ENCODE results near the gene MAPKAPK3.

MAPKAPK3 gene

GRCh38 chr3:50570508-50571279 is 46.3 kb upstream of the MAPKAPK3 start:
- no peak overlapping the region for H3K27ac ChIP-seq
- peaks cover 35% of the 10 kb centered on the region for H3K4me1 ChIP-seq (ENCODE audit: low read depth, poor library complexity, severe bottlenecking)
- H2AFZ ChIP-seq (ENCODE audit: low read depth), result no peak overlapping the region
- H3K9ac ChIP-seq, result no peak overlapping the region
- peak overlapping the region; percentile 60; the same call in 1 of the 2 replicates for H3K4me2 ChIP-seq
- no peaks in the 10 kb centered on the region for H3K79me2 ChIP-seq (ENCODE audit: insufficient read depth, low read depth)
- H3K27me3 ChIP-seq (ENCODE audit: insufficient read depth, low read depth), result no peaks in the 10 kb centered on the region
- H3K4me3 ChIP-seq (IDR thresholded peaks at IDR 0.05; ENCODE audit: insufficient read depth, low read depth, low read length), result no peak overlapping the region
- TF ChIP-seq CTCF (conservative IDR thresholded peaks at IDR 0.05; ENCODE audit: low read depth, low read length), result no peak
- no peaks in the 10 kb centered on the region for H3K36me3 ChIP-seq (ENCODE audit: insufficient read depth)
- H4K20me1 ChIP-seq (ENCODE audit: insufficient read depth), result no peaks in the 10 kb centered on the region

GRCh38 chr3:50571486-50571885 is 45.5 kb upstream of the MAPKAPK3 start:
- Histone ChIP-seq H4K20me1 (ENCODE audit: insufficient read depth) (no peaks in the 10 kb centered on the region), H3K4me3 (IDR thresholded peaks at IDR 0.05; ENCODE audit: insufficient read depth, low read depth, low read length) (no peak overlapping the region), H3K9ac (no peak overlapping the region), H3K4me2 (no peak overlapping the region), H3K27me3 (ENCODE audit: insufficient read depth, low read depth) (no peaks in the 10 kb centered on the region), H3K4me1 (ENCODE audit: low read depth, poor library complexity, severe bottlenecking) (peaks cover 35% of the 10 kb centered on the region), H3K79me2 (ENCODE audit: insufficient read depth, low read depth) (no peaks in the 10 kb centered on the region), H3K27ac (no peak overlapping the region), H3K36me3 (ENCODE audit: insufficient read depth) (no peaks in the 10 kb centered on the region), H2AFZ (ENCODE audit: low read depth) (no peak overlapping the region)
- TF ChIP-seq CTCF (conservative IDR thresholded peaks at IDR 0.05; ENCODE audit: low read depth, low read length), result no peak

- no peak overlapping the region for H3K27ac ChIP-seq
- H3K36me3 ChIP-seq (ENCODE audit: insufficient read depth), result no peaks in the 10 kb centered on the region
- no peaks in the 10 kb centered on the region for H3K79me2 ChIP-seq (ENCODE audit: insufficient read depth, low read depth)
- H2AFZ ChIP-seq (ENCODE audit: low read depth), result no peak overlapping the region
- H3K4me2 ChIP-seq, result no peak overlapping the region
- no peaks in the 10 kb centered on the region for H3K27me3 ChIP-seq (ENCODE audit: insufficient read depth, low read depth)
- H3K4me1 ChIP-seq (ENCODE audit: low read depth, poor library complexity, severe bottlenecking), result peaks cover 33% of the 10 kb centered on the region
- TF ChIP-seq CTCF (conservative IDR thresholded peaks at IDR 0.05; ENCODE audit: low read depth, low read length), result peak; percentile 73
- no peak overlapping the region for H3K9ac ChIP-seq
- H3K4me3 ChIP-seq (IDR thresholded peaks at IDR 0.05; ENCODE audit: insufficient read depth, low read depth, low read length), result no peak overlapping the region
- H4K20me1 ChIP-seq (ENCODE audit: insufficient read depth), result no peaks in the 10 kb centered on the region
These were observed 44.8 kb upstream of the MAPKAPK3 start for GRCh38 chr3:50572158-50572557.

GRCh38 chr3:50572801-50573371 is 44.1 kb upstream of the MAPKAPK3 start:
- H3K27me3 ChIP-seq (ENCODE audit: insufficient read depth, low read depth), result no peaks in the 10 kb centered on the region
- H3K79me2 ChIP-seq (ENCODE audit: insufficient read depth, low read depth), result no peaks in the 10 kb centered on the region
- no peak overlapping the region for H3K9ac ChIP-seq
- H3K36me3 ChIP-seq (ENCODE audit: insufficient read depth), result no peaks in the 10 kb centered on the region
- no peak overlapping the region for H3K27ac ChIP-seq
- H3K4me3 ChIP-seq (IDR thresholded peaks at IDR 0.05; ENCODE audit: insufficient read depth, low read depth, low read length), result no peak overlapping the region
- no peak for TF ChIP-seq CTCF (conservative IDR thresholded peaks at IDR 0.05; ENCODE audit: low read depth, low read length)
- H3K4me2 ChIP-seq, result no peak overlapping the region
- no peaks in the 10 kb centered on the region for H4K20me1 ChIP-seq (ENCODE audit: insufficient read depth)
- H3K4me1 ChIP-seq (ENCODE audit: low read depth, poor library complexity, severe bottlenecking), result peaks cover 30% of the 10 kb centered on the region
- no peak overlapping the region for H2AFZ ChIP-seq (ENCODE audit: low read depth)

Data from KMS-11 (cell line).